IMR-90 (cell line): Measurements from ENCODE around the gene FAM234B. TPM values are rescaled to one million over a fixed set of nuclear protein-coding genes. Genes with fewer than 3 reads are reported as not detected.

Experiments
- ATAC-seq: fragments of 200-7000 bp; cut with Tn5 transposase; 2 replicates; pipeline ENCODE4 v1.9.1; 2020; ENCODE audit warnings: low read depth, mild to moderate bottlenecking, moderate library complexity
- BruUV-seq: library from RNA; stranded (reverse); fragments of 400-500 nt; replicated peaks from 2 replicates; lab custom pipeline; 2021; lab: Mats Ljungman, UMichigan
- CTCF ChIA-PET: fragments of 300-600 bp; formaldehyde crosslinking; extraction: SDS; loops from one replicate; lab custom pipeline; 2021; ENCODE audit warnings: antibody characterized with exemption; lab: Yijun Ruan, JAX
- POLR2A ChIA-PET: fragments of 300-600 bp; sonication (Branson Sonifier 250); formaldehyde crosslinking; loops from one replicate; lab custom pipeline; 2022; ENCODE audit warnings: antibody characterized with exemption; ENCODE audit not compliant: unreplicated experiment; lab: Charles Lee
- DNase-seq: peaks from one replicate; pipeline ENCODE4 v3.0.0; 2013
- H2AFZ ChIP-seq: replicated peaks from 2 replicates; pipeline ENCODE3; 2013; ENCODE audit warnings: low read length, mild to moderate bottlenecking; ENCODE audit not compliant: poor library complexity
- H2AK5ac ChIP-seq: 2 replicates; pipeline ENCODE4 v1.6.1; 2013; ENCODE audit warnings: low read depth, low read length, inconsistent platforms
- H2AK9ac ChIP-seq: replicated peaks from 2 replicates; pipeline ENCODE3; 2013; ENCODE audit warnings: mild to moderate bottlenecking, low read depth, low read length, moderate library complexity; ENCODE audit not compliant: poor library complexity
- H2BK120ac ChIP-seq: 2 replicates; pipeline ENCODE4 v1.6.1; 2013; ENCODE audit warnings: low read depth, low read length, inconsistent platforms
- H2BK15ac ChIP-seq: 3 replicates; pipeline ENCODE4 v1.6.1; 2013; ENCODE audit warnings: low read depth, low read length, inconsistent platforms
- H2BK20ac ChIP-seq: 2 replicates; pipeline ENCODE4 v1.6.1; 2013; ENCODE audit warnings: low read depth, mild to moderate bottlenecking, inconsistent platforms, low read length, moderate library complexity
- H2BK5ac ChIP-seq: 2 replicates; pipeline ENCODE4 v1.6.1; 2013; ENCODE audit warnings: mild to moderate bottlenecking, low read depth, low read length, inconsistent platforms; ENCODE audit not compliant: poor library complexity, severe bottlenecking
- H3K14ac ChIP-seq: replicated peaks from 2 replicates; pipeline ENCODE4 v1.6.1; 2013; ENCODE audit warnings: low read depth, low read length, inconsistent platforms
- H3K18ac ChIP-seq: 2 replicates; pipeline ENCODE4 v1.6.1; 2013; ENCODE audit warnings: low read depth, low read length, control low read depth
- H3K23ac ChIP-seq: 2 replicates; pipeline ENCODE4 v1.6.1; 2013; ENCODE audit warnings: low read depth, low read length, inconsistent platforms
- H3K27ac ChIP-seq: 2 replicates; pipeline ENCODE4 v1.5.1; 2013; ENCODE audit warnings: mild to moderate bottlenecking, control low read depth, low read length; ENCODE audit not compliant: insufficient read depth
- H3K27me3 ChIP-seq: 2 replicates; pipeline ENCODE4 v1.6.1; 2013; ENCODE audit warnings: low read length; ENCODE audit not compliant: control insufficient read depth, insufficient read depth
- H3K36me3 ChIP-seq: 2 replicates; pipeline ENCODE4 v1.6.1; 2013; ENCODE audit warnings: low read length, mixed read lengths; ENCODE audit not compliant: control insufficient read depth, insufficient read depth
- H3K4ac ChIP-seq: 2 replicates; pipeline ENCODE4 v1.6.1; 2013; ENCODE audit warnings: low read depth, low read length, inconsistent platforms
- H3K4me1 ChIP-seq: 2 replicates; pipeline ENCODE4 v1.6.1; 2013; ENCODE audit warnings: low read length, mixed read lengths; ENCODE audit not compliant: control insufficient read depth, insufficient read depth
- H3K4me2 ChIP-seq: 2 replicates; pipeline ENCODE4 v1.6.1; 2013; ENCODE audit warnings: low read depth, mild to moderate bottlenecking, control low read depth, low read length, moderate library complexity
- H3K4me3 ChIP-seq: 2 replicates; pipeline ENCODE4 v1.5.1; 2013; ENCODE audit warnings: low read depth, mild to moderate bottlenecking, control low read depth, low read length, moderate library complexity; ENCODE audit not compliant: insufficient read depth
- H3K56ac ChIP-seq: 2 replicates; pipeline ENCODE4 v1.6.1; 2013; ENCODE audit warnings: low read length, inconsistent platforms; ENCODE audit not compliant: insufficient read depth; ENCODE audit errors: extremely low read depth
- H3K79me1 ChIP-seq, 2 experiments: 2 replicates each; pipeline ENCODE4 v1.6.1; 2013; ENCODE audit warnings: low read length in 2 of 2, inconsistent platforms in 1 of 2, low read depth in 1 of 2
- H3K9ac ChIP-seq: 2 replicates; pipeline ENCODE4 v1.6.1; 2013; ENCODE audit warnings: low read depth, low read length, control low read depth
- H3K9me1 ChIP-seq: 2 replicates; pipeline ENCODE4 v1.6.1; 2013; ENCODE audit warnings: low read length, inconsistent platforms; ENCODE audit not compliant: insufficient read depth
- H3K9me3 ChIP-seq: 2 replicates; pipeline ENCODE4 v1.6.1; 2013; ENCODE audit warnings: low read length; ENCODE audit not compliant: control insufficient read depth, insufficient read depth
- H4K20me1 ChIP-seq: 2 replicates; pipeline ENCODE4 v1.6.1; 2013; ENCODE audit warnings: low read length, inconsistent platforms; ENCODE audit not compliant: insufficient read depth
- H4K5ac ChIP-seq: 2 replicates; pipeline ENCODE4 v1.6.1; 2013; ENCODE audit warnings: mild to moderate bottlenecking, low read depth, low read length, control low read depth
- H4K8ac ChIP-seq, 2 experiments: 2 replicates each; pipeline ENCODE4 v1.6.1; 2013; ENCODE audit warnings: low read depth in 2 of 2, low read length in 2 of 2, control low read depth in 1 of 2, inconsistent platforms in 1 of 2
- H4K91ac ChIP-seq: 2 replicates; pipeline ENCODE4 v1.6.1; 2013; ENCODE audit warnings: low read depth, low read length, inconsistent platforms; ENCODE audit not compliant: insufficient read depth
- CEBPB ChIP-seq: IDR thresholded peaks from 2 replicates; pipeline ENCODE4 v1.6.1; 2012; ENCODE audit warnings: low read depth, low read length, improper control_type of control experiment
- NFE2L2 ChIP-seq: fragments of 150-350 bp; IDR thresholded peaks from 2 replicates; pipeline ENCODE4 v1.6.1; 2016; ENCODE audit warnings: low read depth, mild to moderate bottlenecking, low read length
- WGBS, 2 experiments: methylation state at CpG; one replicate each; pipeline versions ENCODE4 v1.1.5 to v1.1.7; 2013; ENCODE audit warnings: missing lambda C conversion rate in 2 of 2; ENCODE audit not compliant: insufficient read length in 1 of 2; ENCODE audit errors: extremely low coverage in 2 of 2; 5-methylcytosine and 5-hydroxymethylcytosine counted together
- dilution Hi-C: fragments of 300-500 bp; cut with HindIII; formaldehyde crosslinking; loops from one replicate; pipeline ENCODE4 v1.14.3; 2018; ENCODE audit warnings: low sequenced_read_pairs; ENCODE audit not compliant: unreplicated experiment
- in situ Hi-C: fragments of 300-500 bp; cut with MboI; formaldehyde crosslinking; loops from 3 replicates; pipeline ENCODE4 v1.14.3; 2019; ENCODE audit warnings: low sequenced_read_pairs, inconsistent platforms, mixed read lengths
- intact Hi-C: fragments of 100-400 bp; cut with micrococcal nuclease; formaldehyde crosslinking; loops from 2 replicates; pipeline ENCODE4 v1.10.0; 2022
- polyA plus RNA-seq, 3 experiments: library from polyadenylated mRNA; depleted of rRNA; stranded (reverse); fragments of >200 nt; gene quantifications; 2 replicates each; pipeline ENCODE4 v1.2.3, GENCODE V29; 2012; ENCODE audit warnings: low replicate concordance in 1 of 3
- total RNA-seq: library from RNA; depleted of rRNA; stranded (reverse); fragments of >200 nt; gene quantifications from 2 replicates; pipeline ENCODE4 v1.2.3, GENCODE V29; 2012

Gene FAM234B
- total and polyA plus RNA-seq, 2 of the 4 experiments (the other 2 are of a cell fraction) = 3.6 to 8.6 TPM

GRCh38 chr12:12999271-12999958, 44.8 kb upstream of the FAM234B start:
- Histone ChIP-seq H3K27ac (peak overlapping the region; percentile 87), H3K9ac (peak overlapping the region; percentile 92), H3K36me3 (0 out of 2 replicates have a peak, but pooled peaks cover 2% of the 10 kb centered on the region), H4K8ac (peak overlapping the region; percentile 70 to 89; a peak in 3 of 4 replicates), H2AK9ac (peak overlapping the region; percentile 95), H3K23ac (peak overlapping the region; percentile 93), H3K56ac (peak overlapping the region; percentile 89), H2BK20ac (no peak overlapping the region), H3K18ac (peak overlapping the region; percentile 74), H3K4me2 (peak overlapping the region; percentile 94), H3K9me3 (no peaks in the 10 kb centered on the region), H2AFZ (peak overlapping the region; percentile 96), H3K4me3 (peak overlapping the region; percentile 97), H3K14ac (peak overlapping the region; percentile 98), H4K91ac (peak overlapping the region; percentile 96), H3K79me1 (peaks cover 43 to 75% of the 10 kb centered on the region in 2 experiments), H4K5ac (peak overlapping the region; percentile 43), H3K27me3 (no peaks in the 10 kb centered on the region), H3K9me1 (peaks cover 19% of the 10 kb centered on the region), H2BK120ac (peak overlapping the region; percentile 87), H4K20me1 (peaks cover 16% of the 10 kb centered on the region), H3K4me1 (peaks cover 22% of the 10 kb centered on the region), H2BK15ac (peak overlapping the region; percentile 84; the same call in 2 of the 3 replicates), H3K4ac (peak overlapping the region; percentile 98), H2BK5ac (peak overlapping the region; percentile 86), H2AK5ac (peak overlapping the region; percentile 99)
- DNase-seq (no peak), ATAC-seq (peak; percentile 12)
- ChIA-PET POLR2A (interaction anchor here (0.6 kb wide), 1 partner anchor 23 kb away, joined by 5 read pairs; no protein-coding TSS in a partner anchor), CTCF (no interaction called here)
- in situ Hi-C loops = no loop called here
- no CpG with 5 or more reads among the region's 22 CpGs for WGBS, 2 experiments
- dilution Hi-C loops = no loop called here
- BruUV-seq = no TSS peak
- intact Hi-C loops = loop anchor here (10.0 kb wide), 1 partner anchor 1165 kb away; no protein-coding TSS in a partner anchor
- TF ChIP-seq NFE2L2 = no peak
- TF ChIP-seq CEBPB = peak; percentile 51; the same call in 1 of the 2 replicates
